T-cell (primary cell): ENCODE data around the gene TSC22D3. TPM values are rescaled to one million over a fixed set of nuclear protein-coding genes. Genes with fewer than 3 reads are reported as not detected.

ENCODE experiments used
- ATAC-seq, 4 experiments: fragments of 200-7000 bp in 3 of 4; fragments of 150-1000 bp in 1 of 4; cut with Tn5 transposase; replicated peaks in 1 of 4; 1 replicate in 3 of 4; 2 replicates in 1 of 4; pipeline ENCODE4 v1.10.0; 2021; ENCODE audit warnings: moderate library complexity in 3 of 4, mild to moderate bottlenecking in 2 of 4, moderate number of reproducible peaks in 1 of 4
- CTCF ChIA-PET, 2 donors: fragments of 300-600 bp; sonication (Branson Sonifier 250); formaldehyde crosslinking; loops; one replicate each; lab custom pipeline; 2022; ENCODE audit warnings: antibody characterized with exemption in 2 of 2; lab: Charles Lee
- POLR2A ChIA-PET, 2 donors: fragments of 300-600 bp; sonication (Branson Sonifier 250); formaldehyde crosslinking; loops; one replicate each; lab custom pipeline; 2022; ENCODE audit warnings: antibody characterized with exemption in 2 of 2; lab: Charles Lee
- DNase-seq, 35 experiments: peaks; one replicate each; pipeline versions ENCODE4 v3.0.0 to v3.0.0-alpha.2; 2013 to 2023
- H3K27ac ChIP-seq: one replicate; pipeline ENCODE4 v1.5.1; 2013; ENCODE audit warnings: low read length
- H3K27me3 ChIP-seq, 2 experiments: replicated peaks in 1 of 2; 1 replicate in 1 of 2; 2 replicates in 1 of 2; pipeline versions ENCODE4 v1.6.1 to v1.7.0; 2013; ENCODE audit warnings: low read length in 1 of 2, mixed read lengths in 1 of 2; ENCODE audit not compliant: control insufficient read depth in 2 of 2, insufficient read depth in 2 of 2; ENCODE audit errors: extremely low read depth in 1 of 2
- H3K36me3 ChIP-seq, 2 donors: 1 replicate in 1 of 2; 2 replicates in 1 of 2; pipeline versions ENCODE4 v1.6.1 to v1.7.0; 2013; ENCODE audit warnings: low read length in 1 of 2; ENCODE audit not compliant: control insufficient read depth in 2 of 2, insufficient read depth in 1 of 2; ENCODE audit errors: extremely low read depth in 1 of 2
- H3K4me1 ChIP-seq, 2 experiments: 1 replicate in 1 of 2; 2 replicates in 1 of 2; pipeline versions ENCODE4 v1.6.1 to v1.7.0; 2013; ENCODE audit warnings: low read length in 2 of 2, mixed read lengths in 1 of 2; ENCODE audit not compliant: insufficient read depth in 2 of 2, control insufficient read depth in 1 of 2; ENCODE audit errors: extremely low read depth in 1 of 2
- H3K4me3 ChIP-seq, 2 donors: 1 replicate in 1 of 2; 2 replicates in 1 of 2; pipeline versions ENCODE4 v1.5.1 to v1.7.0; 2013; ENCODE audit warnings: mild to moderate bottlenecking in 2 of 2, low read length in 1 of 2, moderate library complexity in 1 of 2; ENCODE audit not compliant: control insufficient read depth in 1 of 2; ENCODE audit errors: extremely low read depth in 1 of 2
- H3K9me3 ChIP-seq: 2 replicates; pipeline ENCODE4 v1.7.0; 2013
- H3K27ac Mint-ChIP-seq, 2 donors: one replicate each; pipeline ENCODE4 v1.8.0; 2020 to 2021; ENCODE audit warnings: mild to moderate bottlenecking in 2 of 2, mixed read lengths in 2 of 2
- H3K27me3 Mint-ChIP-seq, 2 donors: one replicate each; pipeline ENCODE4 v1.8.0; 2021 to 2022; ENCODE audit warnings: mixed read lengths in 2 of 2
- H3K36me3 Mint-ChIP-seq: one replicate; pipeline ENCODE4 v1.8.0; 2021; ENCODE audit warnings: mixed read lengths
- H3K4me1 Mint-ChIP-seq, 3 donors: one replicate each; pipeline ENCODE4 v1.8.0; 2020 to 2022; ENCODE audit warnings: mixed read lengths in 3 of 3, mild to moderate bottlenecking in 1 of 3
- H3K4me3 Mint-ChIP-seq, 3 donors: one replicate each; pipeline ENCODE4 v1.8.0; 2020 to 2022; ENCODE audit warnings: mild to moderate bottlenecking in 3 of 3, mixed read lengths in 3 of 3, moderate library complexity in 3 of 3
- H3K9me3 Mint-ChIP-seq, 3 donors: one replicate each; pipeline ENCODE4 v1.8.0; 2020 to 2022; ENCODE audit warnings: mixed read lengths in 3 of 3
- WGBS: methylation state at CpG from one replicate; pipeline ENCODE4 v1.1.5; 2013; ENCODE audit warnings: missing lambda C conversion rate; ENCODE audit not compliant: insufficient coverage; 5-methylcytosine and 5-hydroxymethylcytosine counted together
- total RNA-seq, 35 experiments: library from RNA in 6 of 35; stranded (reverse) in 6 of 35; fragments of 120-200 nt in 1 of 35; gene quantifications; one replicate each; pipeline versions ENCODE4 v1.2.1 to v1.2.4 and lab custom pipeline; 2013 to 2026

Gene TSC22D3
- total RNA-seq, 5 donors from 2014 or later (not counting 1 experiment from before 2014, with no cell fraction given) = 202 to 2,593 (median 248) TPM

GRCh38 chrX:107730991-107731766 lies 44.4 kb downstream of the TSC22D3 start:
- Mint-ChIP-seq H3K27ac (no peak overlapping the region), H3K4me1 (peaks cover 2 to 6% (median 6%) of the 10 kb centered on the region in 3 donors), H3K4me3 (no peak overlapping the region), H3K9me3 (no peaks in the 10 kb centered on the region), H3K27me3 (peaks cover 0 to 7% of the 10 kb centered on the region in 2 donors), H3K36me3 (no peaks in the 10 kb centered on the region)
- no peaks in the 10 kb centered on the region for H3K27me3 ChIP-seq
- no peaks in the 10 kb centered on the region for H3K4me1 ChIP-seq
- ChIA-PET POLR2A (interaction anchor here in 1 of 2 donors (0.6 to 0.7 kb wide), 2 partner anchors 12 to 102 kb away, joined by 3 read pairs; no protein-coding TSS in a partner anchor), CTCF (interaction anchor here in 1 of 2 donors (1.1 kb wide), 1 partner anchor 59 kb away, joined by 5 read pairs; no protein-coding TSS in a partner anchor)
- no CpG with 5 or more reads among the region's 9 CpGs for WGBS
- DNase-seq (no peak), ATAC-seq (no peak)
- no peak overlapping the region for H3K4me3 ChIP-seq
- no peaks in the 10 kb centered on the region for H3K9me3 ChIP-seq
- H3K27ac ChIP-seq = no peak overlapping the region
- no peaks in the 10 kb centered on the region for H3K36me3 ChIP-seq

GRCh38 chrX:107730298-107730655 lies 45.3 kb downstream of the TSC22D3 start:
- no peak for ATAC-seq
- no peak overlapping the region for H3K27ac ChIP-seq
- no peaks in the 10 kb centered on the region for H3K36me3 ChIP-seq
- no peaks in the 10 kb centered on the region for H3K9me3 ChIP-seq
- H3K27ac Mint-ChIP-seq = no peak overlapping the region
- ChIA-PET POLR2A (interaction anchor here in 1 of 2 donors (0.7 kb wide), 1 partner anchor 11 kb away, joined by 3 read pairs; no protein-coding TSS in a partner anchor), CTCF (no interaction called here)
- no peaks in the 10 kb centered on the region for H3K36me3 Mint-ChIP-seq
- H3K27me3 Mint-ChIP-seq = peaks cover 0 to 6% of the 10 kb centered on the region in 2 donors
- no peaks in the 10 kb centered on the region for H3K4me1 ChIP-seq
- H3K4me1 Mint-ChIP-seq = peaks cover 0 to 6% (median 6%) of the 10 kb centered on the region in 3 donors
- no peaks in the 10 kb centered on the region for H3K27me3 ChIP-seq
- no peaks in the 10 kb centered on the region for H3K9me3 Mint-ChIP-seq
- H3K4me3 ChIP-seq = no peak overlapping the region
- DNase-seq = no peak
- no CpG with 5 or more reads among the region's 1 CpG for WGBS
- H3K4me3 Mint-ChIP-seq = no peak overlapping the region

GRCh38 chrX:107729558-107730297 lies 45.9 kb downstream of the TSC22D3 start:
- POLR2A ChIA-PET = interaction anchor here (0.5 to 0.6 kb wide), 4 partner anchors 19 to 161 kb away, joined by 3 to 17 read pairs (median 4); no protein-coding TSS in a partner anchor
- ATAC-seq (no peak), DNase-seq (no peak)

GRCh38 chrX:107728371-107729099 lies 47.1 kb downstream of the TSC22D3 start:
- no peaks in the 10 kb centered on the region for H3K27me3 ChIP-seq
- H3K4me1 Mint-ChIP-seq = peaks cover 0 to 10% (median 4%) of the 10 kb centered on the region in 3 donors
- H3K9me3 ChIP-seq = no peaks in the 10 kb centered on the region
- no peak overlapping the region for H3K27ac Mint-ChIP-seq
- peaks cover 0 to 7% of the 10 kb centered on the region in 2 donors for H3K27me3 Mint-ChIP-seq
- WGBS = no CpG with 5 or more reads among the region's 4 CpGs
- H3K9me3 Mint-ChIP-seq = no peaks in the 10 kb centered on the region
- H3K36me3 ChIP-seq = no peaks in the 10 kb centered on the region
- no peaks in the 10 kb centered on the region for H3K4me1 ChIP-seq
- H3K4me3 Mint-ChIP-seq = no peak overlapping the region
- ChIA-PET POLR2A (interaction anchor here in 1 of 2 donors (0.5 kb wide), 1 partner anchor 110 kb away, joined by 17 read pairs; no protein-coding TSS in a partner anchor), CTCF (interaction anchor here in 1 of 2 donors (0.6 to 1.1 kb wide), 2 partner anchors 10 to 75 kb away, joined by 3 to 10 read pairs; no protein-coding TSS in a partner anchor)
- DNase-seq (no peak), ATAC-seq (no peak)
- no peaks in the 10 kb centered on the region for H3K36me3 Mint-ChIP-seq
- H3K4me3 ChIP-seq = no peak overlapping the region
- H3K27ac ChIP-seq = no peak overlapping the region

More at GRCh38 chrX:107729558-107730297, 45.9 kb downstream of the TSC22D3 start:
- Mint-ChIP-seq H3K36me3 (no peaks in the 10 kb centered on the region), H3K9me3 (no peaks in the 10 kb centered on the region), H3K4me3 (no peak overlapping the region), H3K27me3 (peaks cover 0 to 6% of the 10 kb centered on the region in 2 donors), H3K27ac (no peak overlapping the region), H3K4me1 (peaks cover 0 to 6% (median 6%) of the 10 kb centered on the region in 3 donors)
- H3K4me3 ChIP-seq = no peak overlapping the region
- no peaks in the 10 kb centered on the region for H3K36me3 ChIP-seq
- no CpG with 5 or more reads among the region's 8 CpGs for WGBS
- no peaks in the 10 kb centered on the region for H3K4me1 ChIP-seq
- no peak overlapping the region for H3K27ac ChIP-seq
- no peaks in the 10 kb centered on the region for H3K9me3 ChIP-seq
- CTCF ChIA-PET = no interaction called here
- H3K27me3 ChIP-seq = no peaks in the 10 kb centered on the region

- Mint-ChIP-seq H3K9me3 (no peaks in the 10 kb centered on the region), H3K36me3 (no peaks in the 10 kb centered on the region), H3K27ac (no peak overlapping the region), H3K4me3 (no peak overlapping the region), H3K27me3 (peaks cover 0 to 5% of the 10 kb centered on the region in 2 donors), H3K4me1 (peaks cover 0 to 7% (median 3%) of the 10 kb centered on the region in 3 donors)
- Histone ChIP-seq H3K4me1 (no peaks in the 10 kb centered on the region), H3K27me3 (no peaks in the 10 kb centered on the region), H3K4me3 (no peak overlapping the region), H3K36me3 (no peaks in the 10 kb centered on the region), H3K27ac (no peak overlapping the region), H3K9me3 (no peaks in the 10 kb centered on the region)
- POLR2A ChIA-PET = interaction anchor here in 1 of 2 donors (1.3 kb wide), 1 partner anchor 10 kb away, joined by 4 read pairs; no protein-coding TSS in a partner anchor
- CTCF ChIA-PET = no interaction called here
- ATAC-seq (no peak), DNase-seq (no peak)
- WGBS = 90% methylated on average over 2 of the region's 9 CpGs
Measured at GRCh38 chrX:107726816-107727534, 48.6 kb downstream of the TSC22D3 start.
